ENCODE measurements around the gene NELL2. TPM values are rescaled to one million over a fixed set of nuclear protein-coding genes. Genes with fewer than 3 reads are reported as not detected.

The NELL2 gene
- total RNA-seq, 1 experiment from 2014 or later: not detected

DNA sequence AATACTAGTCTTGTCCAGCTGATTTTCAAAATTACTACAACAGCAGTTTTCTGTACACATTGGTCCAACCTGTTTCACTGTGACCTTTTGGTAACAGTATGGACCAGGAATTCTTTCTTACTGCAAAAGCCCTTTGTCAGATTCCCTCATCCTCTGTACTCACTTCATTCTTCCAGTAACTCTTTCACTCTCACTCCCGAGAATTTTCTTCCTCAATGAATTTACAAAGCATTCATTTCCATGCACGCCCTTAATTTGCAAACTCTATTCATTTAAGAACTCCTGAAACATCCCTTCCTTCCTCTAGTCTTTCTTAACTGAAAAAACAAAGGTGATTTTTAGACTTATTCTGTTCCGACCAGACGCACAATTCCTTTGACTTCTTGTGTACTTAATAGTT lies 238.2 kb downstream of the NELL2 start:
- H3K36me3 ChIP-seq: no peaks in the 10 kb centered on the region
- no peak overlapping the region for H3K27ac ChIP-seq
- H3K27me3 ChIP-seq (replicated peaks): no peaks in the 10 kb centered on the region
- H3K9me3 ChIP-seq (replicated peaks): no peaks in the 10 kb centered on the region
- no peak overlapping the region for H3K4me3 ChIP-seq
- no peak for DNase-seq (ENCODE audit: low read depth in 1 of 2, low spot score in 2 of 2)
- H3K4me1 ChIP-seq (replicated peaks): no peaks in the 10 kb centered on the region

DNA sequence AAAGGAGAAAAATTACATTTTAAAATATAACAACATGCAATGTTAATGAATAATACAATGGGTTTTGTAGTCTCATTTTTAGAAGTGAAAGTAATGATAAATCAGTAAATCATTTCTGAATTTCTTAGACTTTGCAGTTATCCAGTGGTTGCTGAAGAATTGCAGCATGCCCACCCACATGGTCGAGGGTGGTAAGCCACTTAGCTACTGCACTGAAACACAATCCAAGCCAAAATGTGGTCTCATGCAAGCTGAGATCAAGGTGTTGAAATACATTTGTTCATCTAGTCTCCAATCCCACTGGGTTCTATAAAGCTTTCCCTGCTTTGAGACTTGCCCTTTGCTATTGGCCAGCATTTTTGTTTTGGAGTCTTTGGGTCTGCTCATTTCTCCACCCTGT lies 247.9 kb downstream of the NELL2 start:
- Histone ChIP-seq H3K4me1 (replicated peaks) (no peaks in the 10 kb centered on the region), H3K36me3 (no peaks in the 10 kb centered on the region), H3K27me3 (replicated peaks) (no peaks in the 10 kb centered on the region), H3K9me3 (replicated peaks) (no peaks in the 10 kb centered on the region), H3K27ac (no peak overlapping the region), H3K4me3 (no peak overlapping the region)
- no peak for DNase-seq (ENCODE audit: low read depth in 1 of 2, low spot score in 2 of 2)

- Histone ChIP-seq H3K4me3 (no peak overlapping the region), H3K27ac (no peak overlapping the region)
Observed at GRCh38 chr12:44627387-44628166, 248.5 kb downstream of the NELL2 start.

GRCh38 chr12:44626883-44627282 lies 249.2 kb downstream of the NELL2 start:
- H3K27ac ChIP-seq: no peak overlapping the region
- H3K36me3 ChIP-seq: no peaks in the 10 kb centered on the region
- no peak overlapping the region for H3K4me3 ChIP-seq
- no peaks in the 10 kb centered on the region for H3K27me3 ChIP-seq (replicated peaks)
- DNase-seq (ENCODE audit: low read depth in 1 of 2, low spot score in 2 of 2): no peak
- no peaks in the 10 kb centered on the region for H3K4me1 ChIP-seq (replicated peaks)
- H3K9me3 ChIP-seq (replicated peaks): no peaks in the 10 kb centered on the region

More at GRCh38 chr12:44627387-44628166, 248.5 kb downstream of the NELL2 start:
- Histone ChIP-seq H3K4me1 (replicated peaks) (no peaks in the 10 kb centered on the region), H3K36me3 (no peaks in the 10 kb centered on the region), H3K27me3 (replicated peaks) (no peaks in the 10 kb centered on the region), H3K9me3 (replicated peaks) (no peaks in the 10 kb centered on the region)
- no peak for DNase-seq (ENCODE audit: low read depth in 1 of 2, low spot score in 2 of 2)

GRCh38 chr12:44618946-44619345 lies 257.2 kb downstream of the NELL2 start:
- no peaks in the 10 kb centered on the region for H3K27me3 ChIP-seq (replicated peaks)
- H3K27ac ChIP-seq: no peak overlapping the region
- no peak overlapping the region for H3K4me3 ChIP-seq
- no peaks in the 10 kb centered on the region for H3K9me3 ChIP-seq (replicated peaks)
- DNase-seq (ENCODE audit: low read depth in 1 of 2, low spot score in 2 of 2): no peak
- H3K36me3 ChIP-seq: no peaks in the 10 kb centered on the region
- H3K4me1 ChIP-seq (replicated peaks): no peaks in the 10 kb centered on the region

DNA sequence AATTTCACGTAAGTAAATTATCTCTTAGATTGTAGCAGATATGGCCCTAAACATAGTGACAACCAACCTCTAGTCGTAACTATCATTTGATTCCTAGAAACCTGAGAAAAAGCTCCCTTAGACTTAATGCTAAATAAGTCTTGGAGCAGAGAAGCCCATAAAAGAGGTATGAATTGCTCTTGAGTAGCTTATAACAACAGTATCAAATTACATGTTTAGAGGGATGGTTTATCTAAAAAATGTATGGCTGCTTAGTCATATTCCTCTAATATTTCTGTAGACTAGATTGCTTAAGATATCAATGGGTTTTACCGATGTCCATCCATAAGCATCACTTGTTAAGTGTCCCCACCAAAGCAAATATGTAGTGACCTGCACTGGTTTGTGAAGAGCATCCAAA lies 259.7 kb downstream of the NELL2 start:
- Histone ChIP-seq H3K36me3 (no peaks in the 10 kb centered on the region), H3K27me3 (replicated peaks) (no peaks in the 10 kb centered on the region), H3K4me1 (replicated peaks) (no peaks in the 10 kb centered on the region), H3K4me3 (no peak overlapping the region), H3K9me3 (replicated peaks) (no peaks in the 10 kb centered on the region), H3K27ac (no peak overlapping the region)
- DNase-seq (ENCODE audit: low read depth in 1 of 2, low spot score in 2 of 2): no peak

DNA sequence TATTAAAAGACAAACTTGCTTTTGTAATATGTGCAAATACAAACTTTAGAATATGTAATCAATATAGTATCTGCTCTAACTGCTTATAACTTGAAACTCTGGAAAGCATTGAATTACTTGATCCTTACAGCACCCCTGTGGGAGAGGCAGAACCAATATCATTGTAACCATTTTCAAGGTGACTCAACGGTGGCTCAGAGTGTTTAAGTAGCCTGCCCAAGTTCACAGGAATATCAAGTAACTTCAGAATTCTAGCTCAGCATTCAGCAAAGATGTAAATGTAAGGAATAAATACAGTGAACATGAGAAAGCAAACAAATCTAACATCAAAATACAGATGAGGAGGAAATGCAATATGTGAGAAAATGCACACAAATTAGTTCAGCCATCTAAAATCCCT lies 264.6 kb downstream of the NELL2 start:
- H3K27me3 ChIP-seq (replicated peaks): peaks cover 3% of the 10 kb centered on the region; the same call in 1 of the 2 replicates
- H3K9me3 ChIP-seq (replicated peaks): no peaks in the 10 kb centered on the region
- H3K27ac ChIP-seq: no peak overlapping the region
- H3K4me3 ChIP-seq: no peak overlapping the region
- no peaks in the 10 kb centered on the region for H3K36me3 ChIP-seq
- no peaks in the 10 kb centered on the region for H3K4me1 ChIP-seq (replicated peaks)
- no peak for DNase-seq (ENCODE audit: low read depth in 1 of 2, low spot score in 2 of 2)

DNA sequence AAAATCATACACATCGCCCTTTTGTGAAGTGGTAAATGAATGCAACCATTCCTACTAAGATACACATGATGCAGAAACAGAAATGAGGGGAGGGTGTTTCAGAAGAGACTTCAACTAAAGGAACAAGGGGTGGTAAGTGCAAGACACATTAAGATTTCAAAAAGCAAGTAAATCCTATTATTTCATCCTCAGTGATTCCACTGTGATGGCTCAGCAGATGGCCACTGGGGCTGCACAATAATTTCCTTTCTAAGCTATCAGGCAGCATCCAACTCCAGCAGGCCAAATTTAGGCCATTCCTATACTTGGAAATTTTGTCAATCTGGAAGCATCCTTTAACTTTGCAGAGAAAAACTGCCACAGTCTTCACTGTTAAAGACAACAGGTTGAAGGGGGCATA lies 272.4 kb downstream of the NELL2 start:
- Histone ChIP-seq H3K27me3 (replicated peaks) (no peaks in the 10 kb centered on the region), H3K36me3 (no peaks in the 10 kb centered on the region), H3K27ac (no peak overlapping the region)

GRCh38 chr12:44592626-44593025 lies 283.5 kb downstream of the NELL2 start:
- no peak for DNase-seq (ENCODE audit: low read depth in 1 of 2, low spot score in 2 of 2)
- Histone ChIP-seq H3K4me1 (replicated peaks) (no peaks in the 10 kb centered on the region), H3K27me3 (replicated peaks) (no peaks in the 10 kb centered on the region), H3K27ac (no peak overlapping the region), H3K4me3 (no peak overlapping the region), H3K9me3 (replicated peaks) (no peaks in the 10 kb centered on the region), H3K36me3 (no peaks in the 10 kb centered on the region)

More for the DNA sequence above, 272.4 kb downstream of the NELL2 start:
- H3K4me3 ChIP-seq: no peak overlapping the region
- DNase-seq (ENCODE audit: low read depth in 1 of 2, low spot score in 2 of 2): no peak
- no peaks in the 10 kb centered on the region for H3K4me1 ChIP-seq (replicated peaks)
- H3K9me3 ChIP-seq (replicated peaks): no peaks in the 10 kb centered on the region

- Histone ChIP-seq H3K27ac (no peak overlapping the region), H3K9me3 (replicated peaks) (no peaks in the 10 kb centered on the region), H3K4me1 (replicated peaks) (no peaks in the 10 kb centered on the region), H3K36me3 (no peaks in the 10 kb centered on the region), H3K27me3 (replicated peaks) (no peaks in the 10 kb centered on the region), H3K4me3 (no peak overlapping the region)
- no peak for DNase-seq (ENCODE audit: low read depth in 1 of 2, low spot score in 2 of 2)
Observed at GRCh38 chr12:44589697-44590096, 286.4 kb downstream of the NELL2 start.

DNA sequence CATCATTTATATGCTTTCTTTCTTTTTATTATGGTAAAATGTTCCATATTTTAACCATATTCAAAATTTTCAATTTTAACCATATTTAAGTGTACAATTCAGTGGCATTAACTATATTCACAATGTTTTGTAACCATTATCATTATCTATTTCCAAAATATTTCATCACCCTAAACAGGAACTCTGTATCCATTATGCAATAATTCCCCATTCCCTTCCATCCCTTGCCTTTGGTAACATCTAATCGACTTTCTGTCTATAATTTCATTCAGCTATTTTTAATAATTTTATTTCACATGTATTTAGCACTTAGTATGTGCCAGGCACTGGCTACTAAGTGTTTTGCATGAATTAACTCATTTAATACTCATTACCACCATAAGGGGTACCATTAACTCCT lies 287.5 kb downstream of the NELL2 start:
- DNase-seq (ENCODE audit: low read depth in 1 of 2, low spot score in 2 of 2): no peak
- no peak overlapping the region for H3K27ac ChIP-seq
- no peaks in the 10 kb centered on the region for H3K9me3 ChIP-seq (replicated peaks)
- H3K36me3 ChIP-seq: no peaks in the 10 kb centered on the region
- no peaks in the 10 kb centered on the region for H3K4me1 ChIP-seq (replicated peaks)
- no peak overlapping the region for H3K4me3 ChIP-seq
- no peaks in the 10 kb centered on the region for H3K27me3 ChIP-seq (replicated peaks)

DNA sequence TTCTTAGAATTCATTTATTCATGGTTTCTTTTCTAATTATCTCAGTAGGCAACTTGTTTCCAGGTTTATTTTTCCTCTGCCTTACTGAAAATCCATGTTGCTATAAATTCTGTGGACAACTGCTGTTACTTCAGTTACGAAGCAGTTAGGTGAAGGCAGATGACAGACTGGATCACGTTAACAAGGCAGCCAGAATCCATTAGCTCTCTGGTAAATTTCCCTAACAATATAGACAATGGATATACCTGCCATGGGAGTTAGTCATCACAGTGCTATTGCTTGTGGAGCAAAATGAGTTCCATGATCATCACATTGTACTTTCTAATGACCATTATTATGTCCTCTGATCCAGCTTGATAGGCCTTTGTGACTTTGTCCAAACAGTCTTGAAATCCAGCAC lies 291.5 kb downstream of the NELL2 start:
- no peak for DNase-seq (ENCODE audit: low read depth in 1 of 2, low spot score in 2 of 2)
- Histone ChIP-seq H3K27me3 (replicated peaks) (no peaks in the 10 kb centered on the region), H3K27ac (no peak overlapping the region), H3K4me3 (no peak overlapping the region), H3K36me3 (no peaks in the 10 kb centered on the region), H3K9me3 (replicated peaks) (no peaks in the 10 kb centered on the region), H3K4me1 (replicated peaks) (no peaks in the 10 kb centered on the region)

DNA sequence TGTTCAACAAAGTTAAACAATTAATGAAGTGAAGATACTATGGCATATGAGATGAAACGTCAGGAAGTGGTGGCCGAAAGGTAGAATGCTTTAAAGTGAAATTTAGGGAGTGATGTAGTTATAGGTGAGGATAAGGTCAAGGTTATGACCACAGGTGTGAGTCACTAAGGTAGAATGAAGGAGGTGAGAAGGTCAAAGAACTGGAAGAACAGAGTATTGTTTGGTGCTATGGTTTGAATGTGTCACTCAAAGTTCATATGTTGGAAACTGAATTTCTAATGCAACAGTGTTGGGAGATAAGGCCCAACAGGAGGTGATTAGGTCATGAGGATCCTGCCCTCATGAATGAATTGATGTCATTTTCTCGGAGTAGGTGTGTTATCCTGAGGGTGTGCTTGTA lies 293.6 kb downstream of the NELL2 start:
- Histone ChIP-seq H3K27me3 (replicated peaks) (no peaks in the 10 kb centered on the region), H3K36me3 (no peaks in the 10 kb centered on the region), H3K27ac (no peak overlapping the region), H3K4me3 (no peak overlapping the region), H3K4me1 (replicated peaks) (no peaks in the 10 kb centered on the region), H3K9me3 (replicated peaks) (no peaks in the 10 kb centered on the region)
- DNase-seq (ENCODE audit: low read depth in 1 of 2, low spot score in 2 of 2): no peak

- DNase-seq (ENCODE audit: low read depth in 1 of 2, low spot score in 2 of 2): no peak
- no peak overlapping the region for H3K4me3 ChIP-seq
- H3K36me3 ChIP-seq: no peaks in the 10 kb centered on the region
Observed at GRCh38 chr12:44581642-44582242, 294.4 kb downstream of the NELL2 start.

More at GRCh38 chr12:44581642-44582242, 294.4 kb downstream of the NELL2 start:
- no peaks in the 10 kb centered on the region for H3K9me3 ChIP-seq (replicated peaks)
- no peaks in the 10 kb centered on the region for H3K4me1 ChIP-seq (replicated peaks)
- no peaks in the 10 kb centered on the region for H3K27me3 ChIP-seq (replicated peaks)
- no peak overlapping the region for H3K27ac ChIP-seq
